Measurements from ENCODE around the gene LRRC53.

The LRRC53 gene, protein sequence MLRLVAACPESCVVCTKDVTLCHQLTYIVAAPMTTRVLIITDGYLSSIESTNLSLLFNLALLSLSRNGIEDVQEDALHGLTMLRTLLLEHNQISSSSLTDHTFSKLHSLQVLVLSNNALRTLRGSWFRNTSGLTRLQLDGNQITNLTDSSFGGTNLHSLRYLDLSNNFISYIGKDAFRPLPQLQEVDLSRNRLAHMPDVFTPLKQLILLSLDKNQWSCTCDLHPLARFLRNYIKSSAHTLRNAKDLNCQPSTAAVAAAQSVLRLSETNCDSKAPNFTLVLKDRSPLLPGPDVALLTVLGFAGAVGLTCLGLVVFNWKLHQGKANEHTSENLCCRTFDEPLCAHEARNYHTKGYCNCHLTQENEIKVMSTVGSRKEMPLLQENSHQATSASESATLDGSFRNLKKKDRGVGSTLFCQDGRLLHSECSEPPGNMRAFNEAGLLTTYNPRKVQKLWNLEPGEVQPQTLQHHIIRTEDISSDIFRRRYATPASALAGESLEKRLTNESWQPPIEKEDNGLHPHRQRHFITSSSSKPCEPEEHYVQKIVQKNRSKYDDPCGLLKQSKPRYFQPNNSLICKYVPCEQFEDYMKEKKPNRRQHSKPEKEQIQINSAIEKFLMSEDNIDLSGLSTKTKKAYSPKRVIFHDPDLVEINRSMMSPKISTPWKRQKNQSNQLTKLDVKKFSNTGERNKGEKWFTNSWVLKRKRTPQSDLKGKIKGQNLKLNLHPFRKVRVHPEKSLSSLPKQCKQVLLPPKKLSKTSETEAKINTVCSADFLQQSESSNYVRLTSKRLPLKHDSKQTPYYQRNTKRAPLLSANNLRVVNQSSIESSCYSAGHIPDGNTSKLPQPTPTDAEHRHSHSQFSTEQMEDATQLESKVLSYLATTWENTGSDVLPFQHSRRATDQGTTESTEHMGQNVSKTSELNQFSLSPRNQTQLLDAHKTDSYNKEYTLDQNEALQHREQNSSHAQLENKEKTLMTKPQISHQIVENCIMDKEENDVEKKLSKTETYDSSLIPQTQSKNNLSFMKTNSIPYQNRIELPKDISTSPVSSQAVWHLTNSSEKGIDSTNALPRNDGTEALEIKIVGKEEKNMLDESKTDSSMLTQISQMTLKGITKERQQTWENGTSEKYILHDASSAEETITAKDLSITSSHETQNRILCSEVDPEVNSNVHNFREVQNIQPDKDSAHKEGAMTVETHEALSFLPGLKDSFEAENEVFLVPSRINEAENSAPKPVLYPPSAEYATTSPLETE

DNA sequence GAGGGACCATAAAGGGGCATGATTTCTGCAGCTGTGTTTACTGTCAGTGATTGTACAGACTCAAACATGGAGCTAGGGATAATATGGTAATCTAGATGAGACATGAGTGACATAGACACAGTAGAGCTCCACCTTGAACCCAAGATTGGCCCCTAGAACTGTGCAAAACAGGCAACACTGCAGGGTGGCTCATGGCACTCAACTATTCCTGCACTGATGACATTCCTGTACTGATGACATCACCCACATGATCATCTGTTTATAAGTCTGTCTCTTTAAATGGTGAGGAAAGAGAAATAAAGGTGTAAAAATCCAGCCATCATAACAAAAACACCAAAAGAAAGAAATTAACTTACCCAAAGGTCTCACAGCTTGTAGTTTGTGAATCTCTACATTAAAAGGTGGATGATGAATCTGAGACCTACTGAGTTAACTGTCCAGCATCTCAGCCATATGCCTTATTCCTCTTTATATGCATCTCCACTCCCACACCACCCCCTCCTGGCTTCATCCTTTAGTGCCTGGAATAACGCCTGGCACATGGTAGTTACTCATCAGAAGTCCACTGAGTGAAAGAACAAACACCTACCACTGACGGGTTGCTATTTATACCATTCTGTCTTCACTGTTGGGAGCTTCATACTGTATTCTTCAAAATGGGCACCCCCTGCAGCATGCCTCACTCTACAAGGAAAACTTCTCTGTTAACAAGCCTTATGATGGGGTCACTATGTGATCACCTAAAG lies at the start of gene LRRC53:
TSS of gene LRRC53 (minus strand) at position 442 of the 746 bp plus-strand sequence. CDS start 29,262 bp downstream, outside the sequence.
- no peak for DNase-seq (ENCODE audit: low read depth)

DNA sequence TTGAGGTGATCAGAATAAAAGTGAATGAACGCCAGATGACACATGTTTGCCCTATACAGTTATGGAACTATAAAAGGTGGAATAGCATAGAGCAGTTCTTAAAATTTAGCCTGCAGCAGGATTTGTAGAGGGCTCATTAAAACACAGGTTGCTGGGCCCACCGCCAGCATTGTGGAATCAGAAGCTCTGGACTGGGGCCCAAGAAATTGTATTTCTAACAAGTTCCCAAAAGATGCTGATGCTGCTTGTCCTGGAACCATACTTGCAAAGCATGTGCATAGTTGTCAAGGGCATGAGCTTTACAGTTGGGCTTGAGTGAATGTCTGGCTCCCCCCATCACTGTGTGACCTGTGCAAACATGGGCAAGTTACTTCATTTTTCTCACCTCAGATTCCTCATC lies 37.5 kb upstream of the LRRC53 start:
- no peak for DNase-seq (ENCODE audit: low read depth)

DNA sequence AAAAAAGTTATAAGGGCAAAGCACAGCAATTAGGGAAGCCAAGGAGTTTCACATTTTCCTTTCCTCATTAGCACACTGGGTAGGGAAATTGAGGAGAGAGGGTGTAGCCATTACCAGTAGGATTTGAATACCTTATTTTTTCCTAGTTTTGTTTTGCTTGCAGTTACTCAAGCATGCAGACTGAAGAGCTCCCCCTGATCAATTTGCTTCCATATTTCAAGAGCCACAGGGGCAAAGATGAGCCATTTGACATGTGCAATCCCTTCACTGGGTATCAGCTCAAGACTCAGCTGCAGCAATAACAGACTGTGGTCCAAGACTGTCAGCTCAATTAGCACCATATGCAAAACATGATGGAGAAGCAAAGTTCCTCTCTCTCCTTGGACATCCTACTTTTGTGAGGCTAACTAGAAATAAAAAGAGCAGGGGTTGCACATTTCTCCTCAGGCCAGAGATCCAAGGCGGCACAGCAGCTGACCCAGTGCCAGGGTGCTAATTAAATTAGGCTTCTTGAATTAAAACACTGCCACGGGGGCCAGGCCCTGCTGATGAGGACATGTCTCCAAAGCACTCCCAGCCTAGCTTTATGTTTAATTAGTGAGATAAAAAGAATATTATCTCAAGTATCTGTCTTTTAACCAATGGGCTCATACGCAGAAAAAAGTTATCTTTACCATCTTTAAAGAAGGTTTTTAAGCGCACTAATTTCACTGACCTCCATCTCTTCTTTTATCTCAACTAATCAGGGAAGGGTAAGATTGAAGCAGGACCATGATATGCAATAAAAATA lies 36.7 kb upstream of the LRRC53 start:
- no peak for DNase-seq (ENCODE audit: low read depth)

DNA sequence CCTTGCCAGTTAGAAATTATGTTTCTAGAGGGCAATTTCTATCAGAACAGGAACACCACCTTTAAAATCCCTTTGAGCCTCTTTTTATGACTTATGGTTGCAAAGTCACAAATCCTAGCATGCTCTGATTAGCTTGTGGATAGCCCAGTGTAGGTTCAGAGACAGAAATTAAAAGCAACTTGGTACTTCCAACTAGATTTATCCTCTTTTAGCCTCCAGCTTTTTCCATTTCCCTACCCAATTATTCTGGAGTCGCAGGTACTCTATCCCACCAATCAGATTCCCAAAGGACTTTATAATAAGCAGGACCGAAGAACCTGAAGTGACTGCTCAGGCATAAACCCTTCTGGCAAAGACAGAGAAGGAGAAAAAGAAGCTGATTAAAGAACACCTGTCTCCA lies 33.4 kb upstream of the LRRC53 start:
- DNase-seq (ENCODE audit: low read depth): no peak

DNA sequence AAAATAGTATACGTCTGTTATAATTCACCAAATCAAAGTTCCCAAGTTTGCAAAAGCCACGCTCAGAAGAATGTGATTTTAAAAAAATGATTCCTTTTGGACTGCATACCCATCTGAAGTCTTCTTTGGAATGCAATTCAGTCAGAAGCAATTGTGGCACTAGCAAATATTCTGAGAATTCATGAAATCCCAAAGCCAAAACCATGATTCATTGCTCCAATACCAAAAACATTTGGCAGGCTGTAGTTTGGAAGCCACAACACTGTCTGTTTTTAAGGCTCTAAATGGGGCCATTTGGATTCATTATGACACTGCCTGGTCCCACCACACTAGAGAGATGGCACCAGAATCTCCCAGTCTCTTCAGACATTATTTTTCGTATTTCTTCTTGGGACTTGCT lies 21.8 kb upstream of the LRRC53 start:
- DNase-seq (ENCODE audit: low read depth): no peak

DNA sequence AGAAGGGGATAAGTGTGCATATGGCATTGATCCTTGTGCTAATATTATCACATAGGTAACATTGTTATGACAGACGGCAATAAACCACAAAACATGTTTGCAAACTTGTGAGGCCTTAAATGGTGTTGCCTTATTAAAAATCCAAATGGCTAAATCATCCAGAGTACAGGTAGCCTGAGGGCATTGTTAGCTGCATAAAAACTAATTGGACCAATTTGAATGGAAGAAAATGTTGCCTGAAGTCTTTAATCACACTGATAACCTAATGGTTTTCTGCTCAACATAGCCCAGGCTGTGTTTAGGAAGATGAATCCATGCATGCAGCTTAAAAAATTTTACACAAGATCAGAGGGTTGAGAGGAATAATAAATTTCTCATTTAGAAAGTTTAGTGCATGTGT lies 19.4 kb upstream of the LRRC53 start:
- DNase-seq (ENCODE audit: low read depth): no peak

DNA sequence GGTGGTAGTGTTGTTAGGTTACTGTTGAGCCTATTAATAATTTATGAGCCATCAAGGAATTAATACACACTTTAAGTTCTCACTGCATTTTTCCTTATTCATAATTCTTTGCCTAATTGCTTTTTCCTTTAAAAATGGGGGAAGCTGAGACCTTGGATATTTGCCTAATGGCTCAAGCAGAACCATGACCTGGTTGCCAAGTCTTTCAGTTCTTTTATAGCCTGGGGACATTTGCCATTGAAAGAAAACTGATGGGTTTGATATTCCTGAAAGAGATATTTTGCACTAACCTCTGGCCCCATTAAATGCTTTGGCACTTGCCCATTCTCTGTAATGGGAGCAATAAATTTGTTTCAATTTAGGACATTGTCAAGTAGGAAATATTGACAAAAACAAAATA lies 18.5 kb upstream of the LRRC53 start:
- DNase-seq (ENCODE audit: low read depth): no peak

DNA sequence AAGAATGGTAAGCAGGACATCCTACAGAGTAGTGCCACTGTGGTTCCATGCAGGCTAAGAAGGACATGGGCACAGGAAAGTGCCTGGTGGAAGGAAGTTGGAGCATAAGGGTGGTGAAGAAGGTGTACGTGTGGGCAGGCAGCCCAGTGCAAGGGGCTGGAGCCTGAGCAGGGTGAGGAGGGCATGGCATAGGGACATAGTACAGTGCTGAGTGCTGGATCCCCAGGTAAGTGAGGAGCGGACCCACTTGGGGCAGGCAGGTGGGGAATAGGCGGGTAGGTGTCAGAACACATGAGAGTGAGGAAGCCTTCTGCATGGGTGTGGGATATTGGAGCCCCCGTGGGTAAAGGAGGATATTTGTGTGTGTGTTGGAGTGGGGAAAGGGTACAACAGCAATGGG lies 15.7 kb upstream of the LRRC53 start:
- no peak for DNase-seq (ENCODE audit: low read depth)

DNA sequence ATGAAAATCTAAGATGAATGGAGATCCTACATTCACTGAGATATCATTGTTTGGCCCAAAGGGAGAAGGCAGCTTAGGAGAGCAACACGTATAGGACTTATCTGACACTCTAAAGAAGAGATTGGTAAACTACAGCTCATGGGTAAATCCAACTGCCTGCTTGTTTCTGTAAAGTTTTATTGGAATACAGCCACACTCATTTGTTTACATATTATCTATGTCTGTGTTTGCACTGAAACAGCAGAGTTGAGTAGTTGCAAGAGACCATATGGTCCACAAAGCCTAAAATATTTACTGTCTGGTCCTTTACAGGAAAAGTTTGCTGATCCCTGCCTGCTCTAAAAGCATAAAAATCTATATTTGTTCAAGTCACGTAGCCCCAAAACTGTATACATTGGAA lies 14.3 kb upstream of the LRRC53 start:
- DNase-seq (ENCODE audit: low read depth): no peak

DNA sequence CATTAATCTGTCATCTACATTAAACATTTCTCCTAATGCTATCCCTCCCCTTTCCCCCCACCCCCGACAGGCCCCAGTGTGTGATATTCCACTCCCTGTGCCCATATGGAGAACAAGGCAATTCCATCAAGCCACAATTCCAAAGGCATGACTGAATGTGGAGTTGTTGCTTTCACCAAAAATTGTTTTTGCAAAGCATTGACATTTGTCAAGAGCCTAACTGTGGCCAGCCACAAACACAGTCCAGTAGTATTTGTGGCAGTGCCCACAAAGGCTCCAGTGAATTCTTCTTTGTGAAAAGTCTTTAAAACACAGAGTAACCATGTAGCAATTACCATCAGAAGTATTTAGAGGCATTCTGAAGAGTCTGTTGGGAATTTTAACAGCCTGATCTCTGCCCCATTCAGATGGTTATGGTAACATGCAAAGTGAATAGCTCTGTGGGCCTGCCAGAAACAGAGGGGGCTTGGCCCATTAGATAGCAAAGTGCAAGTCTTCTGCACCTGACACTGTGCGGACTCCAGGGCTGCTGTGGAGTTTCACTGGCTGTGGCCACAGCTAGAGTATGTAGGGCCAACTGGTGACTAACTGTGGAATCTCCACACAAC lies 11.6 kb upstream of the LRRC53 start:
- DNase-seq (ENCODE audit: low read depth): no peak

DNA sequence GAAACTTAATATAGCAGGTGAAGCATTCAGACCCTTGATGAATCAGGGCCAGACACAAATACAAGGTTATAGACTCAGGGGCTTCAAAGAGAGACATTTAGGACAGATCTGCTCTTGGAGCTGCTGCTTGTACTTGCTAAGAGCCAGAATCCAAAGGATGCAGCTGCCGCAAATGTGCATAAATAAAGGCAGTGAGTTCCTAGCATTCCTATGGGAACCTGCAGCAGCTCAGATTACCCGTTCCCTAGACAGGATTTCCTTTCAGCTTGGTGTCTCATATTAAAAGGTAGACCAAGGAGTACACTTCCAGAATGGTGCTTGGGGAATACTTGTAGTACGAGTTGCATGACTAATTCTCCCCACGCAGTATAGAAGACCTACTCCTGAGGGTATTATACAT lies 9.7 kb upstream of the LRRC53 start:
- no peak for DNase-seq (ENCODE audit: low read depth)

DNA sequence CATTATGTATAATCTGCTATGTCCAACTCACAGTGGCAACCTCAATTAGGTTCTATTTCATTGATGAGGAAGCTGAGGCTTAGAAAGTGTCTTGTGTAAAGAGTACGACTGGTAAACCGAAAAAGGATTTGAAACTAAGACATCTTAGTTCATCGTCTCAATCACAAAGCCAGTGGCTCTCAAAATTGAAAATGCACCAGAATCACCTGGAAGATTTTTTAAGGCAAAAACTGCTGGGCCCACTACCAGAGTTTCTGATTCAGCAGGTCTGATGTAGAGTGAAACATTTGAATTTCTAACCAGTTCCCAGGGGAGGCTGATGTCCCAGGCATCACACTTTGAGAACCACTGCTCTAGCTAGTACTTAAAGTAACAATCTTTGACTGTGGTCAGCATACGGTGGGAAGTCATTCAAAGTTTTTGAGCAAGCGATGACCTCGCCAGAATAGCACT lies 5.2 kb upstream of the LRRC53 start:
- DNase-seq (ENCODE audit: low read depth): no peak

DNA sequence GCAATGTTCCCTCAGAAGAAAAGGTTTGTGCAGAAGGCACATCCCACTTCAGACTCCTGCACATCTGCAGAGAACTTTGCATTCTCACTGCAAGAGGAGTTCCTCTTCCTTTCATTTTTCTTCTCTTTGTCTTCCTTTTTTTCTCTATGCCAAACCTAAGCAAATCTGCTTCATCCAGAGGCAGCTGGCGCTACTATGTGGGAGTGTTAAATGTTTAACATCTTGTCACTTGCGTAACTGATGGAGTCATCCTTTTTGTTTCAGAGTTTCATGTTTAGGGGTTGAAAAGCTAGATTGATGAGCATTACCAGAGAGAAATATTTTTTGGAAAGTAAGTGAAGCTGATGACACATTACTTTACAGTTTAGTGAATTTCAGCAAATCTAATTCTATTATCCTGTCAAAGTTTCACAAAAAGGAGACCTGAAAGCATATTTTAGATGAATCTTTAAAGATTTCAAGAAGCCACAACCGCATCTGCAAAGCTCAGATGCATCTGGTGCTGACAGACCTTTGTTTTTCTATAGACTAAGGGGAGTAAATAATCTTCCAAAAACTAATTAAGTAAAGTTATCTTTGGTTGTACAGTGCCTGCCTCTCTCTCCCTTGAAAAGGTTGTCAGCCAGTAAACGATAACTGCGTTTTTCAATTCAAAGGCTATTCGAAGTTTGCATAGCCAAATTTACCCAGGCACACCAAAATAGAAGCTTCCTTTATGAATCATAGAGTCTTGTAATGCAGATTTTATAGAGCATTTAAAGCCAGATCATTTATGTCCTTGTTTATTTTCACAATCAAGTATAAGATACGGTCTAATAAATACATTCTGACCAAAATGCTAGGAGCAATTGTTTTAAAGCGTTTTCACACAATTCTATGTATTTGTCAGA lies 1.2 kb upstream of the LRRC53 start:
- DNase-seq (ENCODE audit: low read depth): no peak

DNA sequence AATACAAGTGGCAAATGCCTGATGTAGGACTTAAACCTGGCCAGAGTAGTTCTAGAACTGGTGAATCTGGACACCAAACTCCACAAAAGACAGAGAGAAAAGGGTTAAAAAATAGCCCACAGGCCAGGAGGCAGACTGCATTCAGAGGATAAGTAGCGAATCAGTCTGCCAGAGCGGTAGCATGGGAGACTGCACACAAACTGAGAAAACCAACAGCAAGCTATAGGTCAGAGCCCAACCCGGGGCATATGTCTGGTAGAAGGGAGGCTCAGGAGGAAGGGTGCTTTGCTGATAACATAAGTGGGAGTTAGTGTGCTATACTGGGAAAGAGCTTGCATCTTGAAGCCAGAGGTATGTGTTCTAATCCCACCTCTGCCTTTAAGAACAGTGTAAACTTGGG lies 4.0 kb downstream of the LRRC53 start:
- no peak for DNase-seq (ENCODE audit: low read depth)

DNA sequence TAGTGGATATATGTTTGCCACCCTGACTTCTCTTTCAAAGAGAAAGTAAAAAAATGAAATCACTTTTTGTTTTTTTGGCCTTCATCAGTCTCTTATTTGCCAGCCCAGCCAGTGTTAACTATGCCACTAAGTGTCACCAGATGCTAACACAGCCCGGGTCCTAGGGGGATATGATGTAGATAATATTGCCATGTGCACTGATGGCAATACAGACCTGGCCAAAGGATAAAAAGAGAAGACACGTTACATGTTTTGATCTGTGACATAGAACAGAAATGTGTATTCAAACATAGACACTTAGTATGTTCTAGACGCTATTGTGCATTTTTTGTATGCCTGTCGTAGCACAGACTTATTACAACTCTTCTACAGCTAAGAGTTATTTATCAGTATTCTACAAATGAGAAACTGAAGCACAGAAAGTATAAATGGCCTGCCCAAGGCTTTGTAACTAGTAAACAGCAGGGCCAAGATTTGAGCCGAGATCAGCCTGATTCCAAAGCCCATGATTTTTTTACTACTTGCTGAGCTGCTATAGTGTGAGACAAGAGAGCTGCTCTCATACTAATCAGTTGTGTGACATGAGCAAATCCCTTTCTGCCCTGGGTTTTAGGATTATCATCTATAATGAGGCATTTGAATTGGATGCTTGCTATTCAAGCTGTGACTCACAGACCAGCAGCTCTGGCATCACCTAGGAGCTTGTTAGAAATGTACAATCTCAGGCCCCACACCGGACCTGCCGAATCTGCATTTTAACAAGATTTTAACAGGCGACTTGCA lies 6.3 kb downstream of the LRRC53 start:
- DNase-seq (ENCODE audit: low read depth): no peak

DNA sequence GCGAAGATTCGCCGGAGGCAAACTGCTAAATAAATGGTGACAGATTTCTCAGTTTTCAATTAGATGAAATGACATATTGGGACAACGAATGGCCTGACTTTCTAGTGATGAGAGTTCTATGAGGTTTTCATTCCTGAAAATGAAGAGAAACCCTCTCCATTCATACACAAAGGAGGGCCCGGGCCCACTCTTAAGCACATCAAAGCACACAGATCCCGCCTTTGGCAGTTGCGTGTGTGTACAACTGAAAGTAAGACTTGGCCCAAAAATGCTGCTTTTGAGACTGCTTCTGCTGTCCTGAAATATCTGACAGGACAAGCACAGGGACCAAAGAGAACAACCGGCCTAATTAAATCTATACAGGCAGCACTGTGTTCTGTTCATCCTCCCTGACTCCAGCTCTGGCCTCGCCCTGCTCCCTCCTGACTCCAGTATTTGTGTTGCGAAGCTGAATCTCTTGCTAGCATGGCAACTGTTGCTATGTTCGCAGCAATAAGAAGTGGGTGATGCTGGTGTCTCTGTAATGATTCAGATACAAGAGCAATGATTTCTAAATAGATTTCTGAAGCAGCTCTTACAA lies 7.4 kb downstream of the LRRC53 start:
- DNase-seq (ENCODE audit: low read depth): no peak

DNA sequence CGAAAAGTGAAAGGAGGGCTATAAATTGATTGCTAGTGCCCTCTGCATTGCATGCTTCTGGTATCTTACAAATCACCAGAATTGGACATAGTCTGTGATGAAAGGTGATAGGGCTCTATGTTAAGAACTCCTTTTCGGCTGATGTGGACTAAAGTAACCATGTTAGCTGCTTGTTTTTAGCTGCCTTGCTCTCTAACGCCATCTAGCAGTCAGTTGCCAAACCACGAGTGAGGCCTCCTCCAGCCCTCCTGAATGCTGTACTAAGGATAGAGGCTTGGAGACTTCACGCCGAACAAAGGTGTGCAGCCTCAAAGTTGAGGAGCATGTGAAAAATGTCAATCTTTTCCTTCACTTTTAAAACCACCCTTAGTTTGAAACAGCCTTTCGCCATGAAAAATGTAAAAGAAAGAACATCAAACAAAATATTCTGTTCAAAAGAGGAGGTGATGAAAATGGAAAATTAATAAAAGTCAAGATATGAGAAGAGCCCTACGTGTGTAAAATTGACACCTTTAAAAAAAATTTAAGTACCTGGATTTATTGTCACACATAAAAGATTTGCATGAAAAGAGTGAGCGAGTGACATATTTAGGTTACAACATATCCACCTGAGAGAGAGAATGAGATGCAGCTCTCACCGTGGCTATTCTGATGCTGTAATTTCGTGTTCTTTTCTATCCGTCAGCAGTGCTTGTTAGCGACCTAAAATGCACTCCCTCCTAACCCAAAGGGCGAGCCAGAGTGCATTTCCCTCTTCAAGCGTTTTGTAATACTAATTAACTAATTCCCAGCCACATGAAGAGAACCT lies 8.1 kb downstream of the LRRC53 start:
- no peak for DNase-seq (ENCODE audit: low read depth)
